ENCODE data around the gene DFFA. TPM values are rescaled to one million over a fixed set of nuclear protein-coding genes. Genes with fewer than 3 reads are reported as not detected.

The DFFA gene
- total RNA-seq, 1 experiment from 2014 or later = 52.0 TPM

GRCh38 chr1:10490286-10490970, 18.1 kb upstream of the DFFA start:
- ChIA-PET CTCF (no interaction called here), POLR2A (ENCODE audit: unreplicated experiment) (no interaction called here)
- Histone ChIP-seq H3K27me3 (ENCODE audit: low read length) (no peaks in the 10 kb centered on the region), H3K4me3 (ENCODE audit: low read length) (no peak overlapping the region), H3K9me3 (ENCODE audit: low read length) (no peaks in the 10 kb centered on the region), H3K79me2 (ENCODE audit: low read length) (peaks cover 93% of the 10 kb centered on the region), H3K9ac (ENCODE audit: low read length) (no peak overlapping the region), H3K4me1 (ENCODE audit: insufficient read depth, low read length) (peaks cover 4% of the 10 kb centered on the region; the same call in 1 of the 2 replicates), H3K9me2 (replicated peaks; ENCODE audit: low read length) (no peaks in the 10 kb centered on the region), H2AFZ (ENCODE audit: low read length) (no peak overlapping the region), H3K4me2 (ENCODE audit: low read length) (no peak overlapping the region), H3F3A (ENCODE audit: low read length, unreplicated experiment) (no peaks in the 10 kb centered on the region), H3K27ac (ENCODE audit: low read length) (no peak overlapping the region), H3K36me3 (ENCODE audit: low read depth, low read length) (peaks cover 3% of the 10 kb centered on the region; the same call in 1 of the 2 replicates), H4K20me1 (ENCODE audit: low read length) (peaks cover 7% of the 10 kb centered on the region; the same call in 1 of the 2 replicates)
- ATAC-seq (no peak), DNase-seq (no peak)
- intact Hi-C loops (cut with micrococcal nuclease) = no loop called here
- no peak for TF ChIP-seq CTCF (conservative IDR thresholded peaks at IDR 0.05; ENCODE audit: low read depth, low read length)
- no peak for TF ChIP-seq EZH2 (IDR thresholded peaks at IDR 0.05; ENCODE audit: low read length, unreplicated experiment)
- TF ChIP-seq EZH2phosphoT487 (IDR thresholded peaks at IDR 0.05; ENCODE audit: borderline replicate concordance, low read length) = no peak
- BruUV-seq (replicated peaks) = no TSS peak

GRCh38 chr1:10489291-10490055, 17.1 kb upstream of the DFFA start:
- TF ChIP-seq CTCF (conservative IDR thresholded peaks at IDR 0.05; ENCODE audit: low read depth, low read length) (no peak), EZH2 (IDR thresholded peaks at IDR 0.05; ENCODE audit: low read length, unreplicated experiment) (no peak), EZH2phosphoT487 (IDR thresholded peaks at IDR 0.05; ENCODE audit: borderline replicate concordance, low read length) (no peak)
- Histone ChIP-seq H3K4me2 (ENCODE audit: low read length) (no peak overlapping the region), H3K4me3 (ENCODE audit: low read length) (no peak overlapping the region), H2AFZ (ENCODE audit: low read length) (no peak overlapping the region), H3F3A (ENCODE audit: low read length, unreplicated experiment) (no peaks in the 10 kb centered on the region), H3K36me3 (ENCODE audit: low read depth, low read length) (no peaks in the 10 kb centered on the region; the same call in 1 of the 2 replicates), H3K27ac (ENCODE audit: low read length) (no peak overlapping the region), H3K9me2 (replicated peaks; ENCODE audit: low read length) (no peaks in the 10 kb centered on the region), H3K9ac (ENCODE audit: low read length) (no peak overlapping the region), H3K4me1 (ENCODE audit: insufficient read depth, low read length) (no peaks in the 10 kb centered on the region), H3K9me3 (ENCODE audit: low read length) (no peaks in the 10 kb centered on the region), H3K27me3 (ENCODE audit: low read length) (no peaks in the 10 kb centered on the region), H4K20me1 (ENCODE audit: low read length) (peaks cover 7% of the 10 kb centered on the region; the same call in 1 of the 2 replicates), H3K79me2 (ENCODE audit: low read length) (peaks cover 94% of the 10 kb centered on the region)
- ChIA-PET CTCF (no interaction called here), POLR2A (ENCODE audit: unreplicated experiment) (no interaction called here)
- DNase-seq (no peak), ATAC-seq (no peak)
- BruUV-seq (replicated peaks) = no TSS peak
- intact Hi-C loops (cut with micrococcal nuclease) = no loop called here

- ChIA-PET CTCF (no interaction called here), POLR2A (ENCODE audit: unreplicated experiment) (no interaction called here)
- Histone ChIP-seq H3K9ac (ENCODE audit: low read length) (no peak overlapping the region), H3K4me3 (ENCODE audit: low read length) (no peak overlapping the region), H3K27ac (ENCODE audit: low read length) (no peak overlapping the region), H3K9me2 (replicated peaks; ENCODE audit: low read length) (no peaks in the 10 kb centered on the region), H3K36me3 (ENCODE audit: low read depth, low read length) (no peaks in the 10 kb centered on the region; the same call in 1 of the 2 replicates), H3K4me1 (ENCODE audit: insufficient read depth, low read length) (no peaks in the 10 kb centered on the region), H4K20me1 (ENCODE audit: low read length) (0 out of 2 replicates have a peak, but pooled peaks cover under 1% of the 10 kb centered on the region), H3K4me2 (ENCODE audit: low read length) (no peak overlapping the region), H2AFZ (ENCODE audit: low read length) (no peak overlapping the region), H3K9me3 (ENCODE audit: low read length) (no peaks in the 10 kb centered on the region), H3K27me3 (ENCODE audit: low read length) (no peaks in the 10 kb centered on the region), H3F3A (ENCODE audit: low read length, unreplicated experiment) (no peaks in the 10 kb centered on the region), H3K79me2 (ENCODE audit: low read length) (peaks cover 92% of the 10 kb centered on the region)
- no peak for ATAC-seq
- intact Hi-C loops (cut with micrococcal nuclease) = no loop called here
- BruUV-seq (replicated peaks) = no TSS peak
- no peak for DNase-seq
- TF ChIP-seq EZH2 (IDR thresholded peaks at IDR 0.05; ENCODE audit: low read length, unreplicated experiment) (no peak), EZH2phosphoT487 (IDR thresholded peaks at IDR 0.05; ENCODE audit: borderline replicate concordance, low read length) (no peak), CTCF (conservative IDR thresholded peaks at IDR 0.05; ENCODE audit: low read depth, low read length) (no peak)
Measured at GRCh38 chr1:10484521-10484920, 12.2 kb upstream of the DFFA start.
